Lower lobe of right lung (tissue), 2 donors: ENCODE data around the gene STN1. TPM values are rescaled to one million over a fixed set of nuclear protein-coding genes. Genes with fewer than 3 reads are reported as not detected.

Experiments
- ATAC-seq, 2 donors: fragments of 200-7000 bp; cut with Tn5 transposase; one replicate each; pipeline ENCODE4 v1.9.1; 2020 to 2022; ENCODE audit warnings: mild to moderate bottlenecking in 2 of 2, moderate library complexity in 2 of 2
- DNase-seq: peaks from one replicate; pipeline ENCODE4 v3.0.0-alpha.2; 2020
- H3K27ac ChIP-seq: fragments of 200-600 bp; one replicate; pipeline ENCODE4 v1.8.0; 2022
- H3K27me3 ChIP-seq: fragments of 200-600 bp; one replicate; pipeline ENCODE4 v1.8.0; 2022; ENCODE audit warnings: low read depth
- H3K36me3 ChIP-seq: fragments of 200-600 bp; one replicate; pipeline ENCODE4 v1.8.0; 2022; ENCODE audit warnings: mild to moderate bottlenecking
- H3K4me1 ChIP-seq: fragments of 200-600 bp; one replicate; pipeline ENCODE4 v1.8.0; 2022
- H3K4me3 ChIP-seq: fragments of 200-600 bp; one replicate; pipeline ENCODE4 v1.8.0; 2022; ENCODE audit warnings: mild to moderate bottlenecking
- H3K9me3 ChIP-seq: fragments of 200-600 bp; one replicate; pipeline ENCODE4 v1.8.0; 2022
- intact Hi-C: fragments of 100-400 bp; cut with DNase I; formaldehyde crosslinking; loops from one replicate; pipeline ENCODE4 v1.11.0; 2022
- total RNA-seq: library from RNA; stranded (reverse); fragmentation: NEBNext Ultra II Directional; extraction: Animal tissue kit (Norgen Biotek cat#: 25700); gene quantifications from one replicate; pipeline ENCODE4 v1.2.1, GENCODE V29; 2021
- TF ChIP-seq, protein P1 (sequence below): fragments of 200-600 bp; IDR thresholded peaks from one replicate; pipeline ENCODE4 v1.8.0; 2022; ENCODE audit warnings: antibody characterized with exemption, mild to moderate bottlenecking
- donor health status: DM: no; HTN: yes; CAD: no; lungs with severe emphysema.

STN1 gene
- total RNA-seq, 1 donor from 2014 or later = 37.0 TPM

DNA sequence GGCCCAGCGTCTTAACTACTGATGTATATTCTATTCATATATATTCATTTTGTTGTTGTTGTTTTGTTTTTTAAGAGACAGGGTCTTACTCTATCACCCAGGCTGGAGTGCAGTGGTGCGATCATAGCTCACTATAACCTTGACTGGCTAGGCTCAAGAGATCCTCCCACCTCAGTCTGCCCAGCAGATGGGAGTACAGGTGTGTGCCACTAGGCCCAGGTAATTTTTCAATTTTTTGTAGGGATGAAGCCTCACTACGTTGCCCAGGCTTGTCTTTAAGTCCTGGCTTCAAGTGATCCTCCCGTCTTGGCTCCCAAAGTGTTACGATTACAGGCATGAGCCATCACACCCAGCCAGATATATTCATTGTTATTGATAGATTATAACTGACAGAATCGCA is 12.9 kb upstream of the STN1 start:
- H3K36me3 ChIP-seq = no peaks in the 10 kb centered on the region
- no peaks in the 10 kb centered on the region for H3K4me1 ChIP-seq
- no peaks in the 10 kb centered on the region for H3K27me3 ChIP-seq
- intact Hi-C loops = no loop called here
- ATAC-seq (no peak), DNase-seq (no peak)
- no peak overlapping the region for H3K27ac ChIP-seq
- TF ChIP-seq, protein P1, sequence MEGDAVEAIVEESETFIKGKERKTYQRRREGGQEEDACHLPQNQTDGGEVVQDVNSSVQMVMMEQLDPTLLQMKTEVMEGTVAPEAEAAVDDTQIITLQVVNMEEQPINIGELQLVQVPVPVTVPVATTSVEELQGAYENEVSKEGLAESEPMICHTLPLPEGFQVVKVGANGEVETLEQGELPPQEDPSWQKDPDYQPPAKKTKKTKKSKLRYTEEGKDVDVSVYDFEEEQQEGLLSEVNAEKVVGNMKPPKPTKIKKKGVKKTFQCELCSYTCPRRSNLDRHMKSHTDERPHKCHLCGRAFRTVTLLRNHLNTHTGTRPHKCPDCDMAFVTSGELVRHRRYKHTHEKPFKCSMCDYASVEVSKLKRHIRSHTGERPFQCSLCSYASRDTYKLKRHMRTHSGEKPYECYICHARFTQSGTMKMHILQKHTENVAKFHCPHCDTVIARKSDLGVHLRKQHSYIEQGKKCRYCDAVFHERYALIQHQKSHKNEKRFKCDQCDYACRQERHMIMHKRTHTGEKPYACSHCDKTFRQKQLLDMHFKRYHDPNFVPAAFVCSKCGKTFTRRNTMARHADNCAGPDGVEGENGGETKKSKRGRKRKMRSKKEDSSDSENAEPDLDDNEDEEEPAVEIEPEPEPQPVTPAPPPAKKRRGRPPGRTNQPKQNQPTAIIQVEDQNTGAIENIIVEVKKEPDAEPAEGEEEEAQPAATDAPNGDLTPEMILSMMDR = no peak
- no peak overlapping the region for H3K4me3 ChIP-seq
- no peaks in the 10 kb centered on the region for H3K9me3 ChIP-seq

DNA sequence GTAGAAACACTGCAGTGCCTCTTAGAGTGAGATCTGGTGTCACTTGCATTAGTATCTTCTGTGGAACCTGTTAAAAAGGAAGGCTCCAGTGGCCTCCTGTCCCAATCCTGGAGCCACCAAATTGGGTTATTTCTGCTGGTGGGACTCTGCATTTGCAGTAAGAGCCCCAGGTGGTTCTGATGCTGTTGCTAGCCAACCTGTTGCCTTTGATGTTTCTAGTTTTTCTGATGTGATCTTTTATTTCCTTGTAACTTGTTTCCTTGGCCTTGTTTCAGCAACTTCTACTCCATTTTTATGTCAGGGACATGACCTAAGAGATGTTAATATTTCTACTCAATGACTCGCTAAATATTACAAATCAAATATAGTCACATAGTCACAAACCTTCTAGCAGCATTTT is 12.5 kb upstream of the STN1 start:
- Histone ChIP-seq H3K9me3 (no peaks in the 10 kb centered on the region), H3K36me3 (no peaks in the 10 kb centered on the region), H3K4me1 (no peaks in the 10 kb centered on the region), H3K27ac (no peak overlapping the region), H3K4me3 (no peak overlapping the region), H3K27me3 (no peaks in the 10 kb centered on the region)
- ATAC-seq (no peak), DNase-seq (no peak)
- intact Hi-C loops = no loop called here
- TF ChIP-seq, protein P1 = no peak

DNA sequence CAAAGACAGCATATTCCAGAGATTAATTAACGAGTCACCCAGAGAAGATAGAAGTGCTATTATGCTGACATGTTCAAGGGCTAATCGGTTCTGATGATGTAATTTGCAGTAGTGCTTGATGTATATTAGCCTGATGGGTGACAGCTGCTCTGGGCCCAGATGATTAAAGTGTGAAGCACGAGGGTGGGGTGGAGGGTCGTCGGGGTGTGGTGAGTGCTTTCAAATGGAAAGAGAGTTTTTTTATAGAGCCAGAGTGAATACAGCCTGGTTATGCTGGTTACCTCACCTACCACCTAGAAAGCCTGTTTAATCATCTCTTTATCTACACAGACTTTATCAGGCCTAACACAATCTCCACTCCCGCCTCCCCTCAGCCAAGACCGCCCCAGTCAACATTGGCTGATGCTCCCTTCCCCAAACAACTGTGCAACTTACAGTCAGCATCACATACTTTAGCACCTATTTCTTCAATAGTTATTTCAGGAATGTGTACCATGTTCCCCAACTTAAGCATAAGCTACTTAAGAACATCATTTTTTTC is 11.5 kb upstream of the STN1 start:
- ATAC-seq (peak in 1 of 2 donors; percentile 9), DNase-seq (no peak)
- H3K4me3 ChIP-seq = no peak overlapping the region
- no peak overlapping the region for H3K27ac ChIP-seq
- TF ChIP-seq, protein P1 = no peak
- no peaks in the 10 kb centered on the region for H3K4me1 ChIP-seq
- no peaks in the 10 kb centered on the region for H3K9me3 ChIP-seq
- H3K36me3 ChIP-seq = no peaks in the 10 kb centered on the region
- intact Hi-C loops = no loop called here
- no peaks in the 10 kb centered on the region for H3K27me3 ChIP-seq

DNA sequence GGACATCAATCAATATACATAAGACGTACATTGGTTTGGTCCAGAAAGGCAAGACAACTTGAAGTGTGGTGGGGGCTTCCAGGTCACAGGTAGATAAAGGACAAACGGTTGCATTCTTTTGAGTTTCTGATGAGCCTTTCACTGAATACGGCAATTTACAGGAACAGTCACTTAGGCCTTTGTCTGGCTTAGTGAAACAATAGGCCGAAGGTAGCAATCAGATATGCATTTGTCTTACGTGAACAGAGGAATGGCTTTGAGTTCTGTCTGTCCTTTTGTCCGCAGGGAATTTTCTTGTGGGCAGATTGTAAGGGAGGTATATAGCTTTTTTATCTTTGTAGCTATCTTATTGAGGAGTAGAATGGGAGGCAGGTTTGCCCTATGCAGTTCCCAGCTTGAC is 10.8 kb upstream of the STN1 start:
- no peak overlapping the region for H3K27ac ChIP-seq
- H3K36me3 ChIP-seq = no peaks in the 10 kb centered on the region
- TF ChIP-seq, protein P1 = no peak
- intact Hi-C loops = no loop called here
- DNase-seq (no peak), ATAC-seq (no peak)
- H3K4me3 ChIP-seq = no peak overlapping the region
- H3K4me1 ChIP-seq = no peaks in the 10 kb centered on the region
- H3K27me3 ChIP-seq = no peaks in the 10 kb centered on the region
- no peaks in the 10 kb centered on the region for H3K9me3 ChIP-seq

DNA sequence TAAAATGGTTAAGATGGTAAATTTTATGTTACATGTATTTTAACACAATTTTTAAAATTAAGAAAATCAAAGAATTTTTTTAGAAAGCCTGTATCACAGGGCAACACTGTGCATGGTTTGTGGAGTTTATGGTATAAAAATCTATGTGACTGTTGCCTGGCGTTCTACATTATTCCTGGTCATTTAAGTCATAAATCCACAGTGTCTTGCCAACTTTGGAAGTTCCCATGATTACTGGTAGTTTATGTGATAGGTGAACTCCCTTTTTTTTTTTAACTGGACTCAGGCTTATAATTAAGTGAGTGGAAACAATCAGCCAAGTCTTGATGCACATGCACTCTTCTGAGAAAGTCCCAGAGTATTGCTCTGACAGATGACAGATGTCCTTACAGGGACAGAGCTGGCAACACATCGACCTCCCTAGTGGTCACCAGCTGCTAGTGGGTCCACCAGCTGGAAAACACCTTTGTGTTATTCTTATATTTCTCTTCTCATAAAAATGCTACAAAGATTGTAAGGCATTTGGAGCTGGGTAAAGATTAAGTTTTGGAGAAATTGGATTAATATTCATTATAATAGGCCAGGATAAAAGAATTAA is 8.8 kb upstream of the STN1 start:
- DNase-seq = no peak
- H3K27me3 ChIP-seq = no peaks in the 10 kb centered on the region
- H3K27ac ChIP-seq = no peak overlapping the region
- TF ChIP-seq, protein P1 = no peak
- no peaks in the 10 kb centered on the region for H3K36me3 ChIP-seq
- H3K4me1 ChIP-seq = no peaks in the 10 kb centered on the region
- H3K4me3 ChIP-seq = no peak overlapping the region
- no peak for ATAC-seq
- H3K9me3 ChIP-seq = no peaks in the 10 kb centered on the region
- intact Hi-C loops = no loop called here
